WTC11 (cell line): ENCODE data around the gene ZMAT3. TPM values are rescaled to one million over a fixed set of nuclear protein-coding genes. Genes with fewer than 3 reads are reported as not detected.

Experiments
- ATAC-seq: fragments of 200-7000 bp; cut with Tn5 transposase; 2 replicates; pipeline ENCODE4 v1.10.0; 2021; ENCODE audit warnings: mild to moderate bottlenecking, moderate library complexity
- CTCF ChIA-PET: fragments of 300-600 bp; sonication (Branson Sonifier 250); formaldehyde crosslinking; loops from one replicate; lab custom pipeline; 2021; ENCODE audit warnings: antibody characterized with exemption; lab: Charles Lee
- POLR2A ChIA-PET: fragments of 350-600 bp; sonication (Branson Sonifier 250); formaldehyde crosslinking; loops from one replicate; lab custom pipeline; 2021; ENCODE audit warnings: antibody characterized with exemption; lab: Charles Lee
- DNase-seq: peaks from one replicate; pipeline ENCODE4 v3.0.0; 2021; ENCODE audit warnings: low spot score
- H3K27ac Mint-ChIP-seq: 2 replicates; pipeline ENCODE4 v1.8.0; 2021; ENCODE audit warnings: mixed read lengths
- H3K27me3 Mint-ChIP-seq: 2 replicates; pipeline ENCODE4 v1.8.0; 2021; ENCODE audit warnings: low read depth, mild to moderate bottlenecking, moderate library complexity, mixed read lengths
- H3K36me3 Mint-ChIP-seq: 2 replicates; pipeline ENCODE4 v1.8.0; 2021; ENCODE audit warnings: mixed read lengths
- H3K4me1 Mint-ChIP-seq: 2 replicates; pipeline ENCODE4 v1.8.0; 2022; ENCODE audit warnings: mixed read lengths
- H3K4me3 Mint-ChIP-seq: 2 replicates; pipeline ENCODE4 v1.8.0; 2021; ENCODE audit warnings: mild to moderate bottlenecking, moderate library complexity, mixed read lengths
- H3K9me3 Mint-ChIP-seq: 2 replicates; pipeline ENCODE4 v1.8.0; 2021; ENCODE audit warnings: mixed read lengths
- CBFB ChIP-seq: sonication (generic); formaldehyde crosslinking; IDR thresholded peaks from 2 replicates; pipeline ENCODE4 v1.8.1; 2022; ENCODE audit warnings: mild to moderate bottlenecking, low read depth, missing genetic modification reagents
- E2F4 ChIP-seq: sonication (generic); formaldehyde crosslinking; IDR thresholded peaks from 2 replicates; pipeline ENCODE4 v1.8.1; 2022; ENCODE audit warnings: low read depth, mild to moderate bottlenecking, moderate library complexity, missing genetic modification reagents, borderline replicate concordance
- NR3C1 ChIP-seq: sonication (generic); formaldehyde crosslinking; conservative IDR thresholded peaks from 2 replicates; pipeline ENCODE4 v1.8.1; 2023; ENCODE audit warnings: low read depth, mild to moderate bottlenecking, missing genetic modification reagents
- SMAD3 ChIP-seq: sonication (generic); formaldehyde crosslinking; IDR thresholded peaks from 2 replicates; pipeline ENCODE4 v1.8.0; 2022; ENCODE audit warnings: missing genetic modification reagents, mild to moderate bottlenecking, borderline replicate concordance
- TP53 ChIP-seq: sonication (generic); formaldehyde crosslinking; IDR thresholded peaks from 2 replicates; pipeline ENCODE4 v1.8.1; 2023; ENCODE audit warnings: mild to moderate bottlenecking, missing genetic modification reagents
- ZMAT4 ChIP-seq: fragments of 250-450 bp; sonication (Bioruptor Pico); IDR thresholded peaks from 2 replicates; pipeline ENCODE4 v1.9.0; 2021; ENCODE audit warnings: mild to moderate bottlenecking
- ZNF121 ChIP-seq: sonication (generic); formaldehyde crosslinking; IDR thresholded peaks from 2 replicates; pipeline ENCODE4 v1.8.0; 2023; ENCODE audit warnings: missing genetic modification reagents
- ZNF219 ChIP-seq: sonication (generic); formaldehyde crosslinking; IDR thresholded peaks from 2 replicates; pipeline ENCODE4 v1.8.0; 2023; ENCODE audit warnings: missing genetic modification reagents, mild to moderate bottlenecking, borderline replicate concordance
- ZNF263 ChIP-seq: sonication (generic); formaldehyde crosslinking; IDR thresholded peaks from 2 replicates; pipeline ENCODE4 v1.8.1; 2022; ENCODE audit warnings: low read depth, mild to moderate bottlenecking, moderate library complexity, missing genetic modification reagents
- total RNA-seq: library from RNA; stranded (reverse); gene quantifications from 3 replicates; pipeline ENCODE4 v1.2.3, GENCODE V29; 2021
- TF ChIP-seq, protein P1 (sequence below): fragments of 250-450 bp; sonication (Bioruptor Pico); IDR thresholded peaks from 2 replicates; pipeline ENCODE4 v1.9.0; 2021; ENCODE audit warnings: mild to moderate bottlenecking
- TF ChIP-seq, protein P2 (sequence below): sonication (generic); formaldehyde crosslinking; IDR thresholded peaks from 2 replicates; pipeline ENCODE4 v1.8.1; 2023; ENCODE audit warnings: mild to moderate bottlenecking, missing genetic modification reagents, moderate library complexity
- TF ChIP-seq, protein P3 (sequence below): sonication (generic); formaldehyde crosslinking; IDR thresholded peaks from 2 replicates; pipeline ENCODE4 v1.8.0; 2022; ENCODE audit warnings: mild to moderate bottlenecking, missing genetic modification reagents

ZMAT3 gene
- total RNA-seq, 1 experiment from 2014 or later, result 24.1 TPM

GRCh38 chr3:179037351-179037750 is 34.3 kb downstream of the ZMAT3 start:
- 0 out of 2 replicates have a peak overlapping the region, but pooled peaks have one; percentile 5 for H3K27ac Mint-ChIP-seq
- TF ChIP-seq, protein P1, sequence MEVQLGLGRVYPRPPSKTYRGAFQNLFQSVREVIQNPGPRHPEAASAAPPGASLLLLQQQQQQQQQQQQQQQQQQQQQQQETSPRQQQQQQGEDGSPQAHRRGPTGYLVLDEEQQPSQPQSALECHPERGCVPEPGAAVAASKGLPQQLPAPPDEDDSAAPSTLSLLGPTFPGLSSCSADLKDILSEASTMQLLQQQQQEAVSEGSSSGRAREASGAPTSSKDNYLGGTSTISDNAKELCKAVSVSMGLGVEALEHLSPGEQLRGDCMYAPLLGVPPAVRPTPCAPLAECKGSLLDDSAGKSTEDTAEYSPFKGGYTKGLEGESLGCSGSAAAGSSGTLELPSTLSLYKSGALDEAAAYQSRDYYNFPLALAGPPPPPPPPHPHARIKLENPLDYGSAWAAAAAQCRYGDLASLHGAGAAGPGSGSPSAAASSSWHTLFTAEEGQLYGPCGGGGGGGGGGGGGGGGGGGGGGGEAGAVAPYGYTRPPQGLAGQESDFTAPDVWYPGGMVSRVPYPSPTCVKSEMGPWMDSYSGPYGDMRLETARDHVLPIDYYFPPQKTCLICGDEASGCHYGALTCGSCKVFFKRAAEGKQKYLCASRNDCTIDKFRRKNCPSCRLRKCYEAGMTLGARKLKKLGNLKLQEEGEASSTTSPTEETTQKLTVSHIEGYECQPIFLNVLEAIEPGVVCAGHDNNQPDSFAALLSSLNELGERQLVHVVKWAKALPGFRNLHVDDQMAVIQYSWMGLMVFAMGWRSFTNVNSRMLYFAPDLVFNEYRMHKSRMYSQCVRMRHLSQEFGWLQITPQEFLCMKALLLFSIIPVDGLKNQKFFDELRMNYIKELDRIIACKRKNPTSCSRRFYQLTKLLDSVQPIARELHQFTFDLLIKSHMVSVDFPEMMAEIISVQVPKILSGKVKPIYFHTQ, result no peak
- TF ChIP-seq ZNF121 (CRISPR knock-in tag), result no peak
- TF ChIP-seq CBFB (CRISPR knock-in tag), result no peak
- TF ChIP-seq, all 79 proteins: peak for 0
- no peaks in the 10 kb centered on the region; the same call in 1 of the 2 replicates for H3K27me3 Mint-ChIP-seq
- H3K4me1 Mint-ChIP-seq, result peaks cover 13% of the 10 kb centered on the region; the same call in 1 of the 2 replicates
- H3K9me3 Mint-ChIP-seq, result peaks cover 23% of the 10 kb centered on the region
- ATAC-seq (peak; percentile 43), DNase-seq (no peak)
- no peak overlapping the region for H3K4me3 Mint-ChIP-seq
- ChIA-PET POLR2A (no interaction called here), CTCF (no interaction called here)
- peaks cover 31% of the 10 kb centered on the region for H3K36me3 Mint-ChIP-seq

- peaks cover 35% of the 10 kb centered on the region for H3K36me3 Mint-ChIP-seq
- no peaks in the 10 kb centered on the region; the same call in 1 of the 2 replicates for H3K27me3 Mint-ChIP-seq
- ChIA-PET CTCF (no interaction called here), POLR2A (no interaction called here)
- peaks cover 23% of the 10 kb centered on the region for H3K9me3 Mint-ChIP-seq
- DNase-seq, result no peak
- TF ChIP-seq NR3C1 (CRISPR knock-in tag) (no peak), ZNF263 (CRISPR knock-in tag) (no peak), E2F4 (CRISPR knock-in tag) (no peak)
- TF ChIP-seq, all 79 proteins: peak for 0
- Mint-ChIP-seq H3K4me1 (peaks cover 13% of the 10 kb centered on the region; the same call in 1 of the 2 replicates), H3K27ac (no peak overlapping the region), H3K4me3 (no peak overlapping the region)
- no peak; the same call in 1 of the 2 replicates for ATAC-seq
Observed at GRCh38 chr3:179036626-179037300, 34.8 kb downstream of the ZMAT3 start.

- ATAC-seq (no peak), DNase-seq (no peak)
- Mint-ChIP-seq H3K9me3 (peaks cover 21% of the 10 kb centered on the region), H3K36me3 (peaks cover 37% of the 10 kb centered on the region), H3K4me1 (peaks cover 13% of the 10 kb centered on the region; the same call in 1 of the 2 replicates), H3K4me3 (no peak overlapping the region), H3K27ac (no peak overlapping the region), H3K27me3 (no peaks in the 10 kb centered on the region; the same call in 1 of the 2 replicates)
- TF ChIP-seq ZNF219 (no peak), TP53 (no peak), ZMAT4 (CRISPR knock-in tag) (no peak), ZNF263 (CRISPR knock-in tag) (no peak), SMAD3 (CRISPR knock-in tag) (no peak)
- TF ChIP-seq, protein P2, sequence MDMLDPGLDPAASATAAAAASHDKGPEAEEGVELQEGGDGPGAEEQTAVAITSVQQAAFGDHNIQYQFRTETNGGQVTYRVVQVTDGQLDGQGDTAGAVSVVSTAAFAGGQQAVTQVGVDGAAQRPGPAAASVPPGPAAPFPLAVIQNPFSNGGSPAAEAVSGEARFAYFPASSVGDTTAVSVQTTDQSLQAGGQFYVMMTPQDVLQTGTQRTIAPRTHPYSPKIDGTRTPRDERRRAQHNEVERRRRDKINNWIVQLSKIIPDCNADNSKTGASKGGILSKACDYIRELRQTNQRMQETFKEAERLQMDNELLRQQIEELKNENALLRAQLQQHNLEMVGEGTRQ (CRISPR knock-in tag), result no peak
- TF ChIP-seq, protein P3, sequence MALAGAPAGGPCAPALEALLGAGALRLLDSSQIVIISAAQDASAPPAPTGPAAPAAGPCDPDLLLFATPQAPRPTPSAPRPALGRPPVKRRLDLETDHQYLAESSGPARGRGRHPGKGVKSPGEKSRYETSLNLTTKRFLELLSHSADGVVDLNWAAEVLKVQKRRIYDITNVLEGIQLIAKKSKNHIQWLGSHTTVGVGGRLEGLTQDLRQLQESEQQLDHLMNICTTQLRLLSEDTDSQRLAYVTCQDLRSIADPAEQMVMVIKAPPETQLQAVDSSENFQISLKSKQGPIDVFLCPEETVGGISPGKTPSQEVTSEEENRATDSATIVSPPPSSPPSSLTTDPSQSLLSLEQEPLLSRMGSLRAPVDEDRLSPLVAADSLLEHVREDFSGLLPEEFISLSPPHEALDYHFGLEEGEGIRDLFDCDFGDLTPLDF (CRISPR knock-in tag), result no peak
- POLR2A ChIA-PET, result no interaction called here
- CTCF ChIA-PET, result no interaction called here
Observed at GRCh38 chr3:179036226-179036625, 35.4 kb downstream of the ZMAT3 start.
